ENCODE data around the gene TTPAL.

- TF ChIP-seq POLR2AphosphoS5 (IDR thresholded peaks at IDR 0.05) (no peak), CTCF (IDR thresholded peaks at IDR 0.05) (no peak)
Measured at GRCh38 chr20:44435630-44436335, 39.9 kb upstream of the TTPAL start.

All from esophagus muscularis mucosa (tissue), 3 donors.